HEK293 (cell line): Measurements from ENCODE around the gene DNAJC11.

Experiments
- KLF10 ChIP-seq: fragments of 450-650 bp; IDR thresholded peaks from 2 replicates; pipeline ENCODE4 v1.5.1; 2018; ENCODE audit warnings: missing biosample characterization, mild to moderate bottlenecking, missing genetic modification characterization
- KLF8 ChIP-seq: fragments of 450-650 bp; formaldehyde crosslinking; IDR thresholded peaks from 2 replicates; pipeline ENCODE4 v1.5.1; 2016; ENCODE audit warnings: missing biosample characterization, missing genetic modification characterization
- MZF1 ChIP-seq: fragments of 450-650 bp; formaldehyde crosslinking; IDR thresholded peaks from 2 replicates; pipeline ENCODE4 v1.5.1; 2017; ENCODE audit warnings: missing biosample characterization, missing genetic modification characterization, borderline replicate concordance
- OSR2 ChIP-seq: fragments of 450-650 bp; formaldehyde crosslinking; IDR thresholded peaks from 2 replicates; pipeline ENCODE4 v1.5.1; 2016; ENCODE audit warnings: missing biosample characterization, missing genetic modification characterization
- PRDM1 ChIP-seq: fragments of 450-650 bp; formaldehyde crosslinking; IDR thresholded peaks from 2 replicates; pipeline ENCODE4; 2016; ENCODE audit warnings: missing biosample characterization, missing genetic modification characterization
- TCF7L2 ChIP-seq: IDR thresholded peaks from 2 replicates; pipeline ENCODE4 v1.6.1; 2011; ENCODE audit warnings: low read depth, mild to moderate bottlenecking, inconsistent platforms, low read length, moderate library complexity, borderline replicate concordance
- YY1 ChIP-seq: fragments of 450-650 bp; formaldehyde crosslinking; IDR thresholded peaks from 2 replicates; pipeline ENCODE4 v1.5.1; 2018; ENCODE audit warnings: missing biosample characterization, missing genetic modification characterization
- YY2 ChIP-seq: fragments of 450-650 bp; formaldehyde crosslinking; IDR thresholded peaks from 2 replicates; pipeline ENCODE4 v1.5.1; 2016; ENCODE audit warnings: missing biosample characterization, missing genetic modification characterization
- ZBTB17 ChIP-seq: fragments of 450-650 bp; formaldehyde crosslinking; IDR thresholded peaks from 2 replicates; pipeline ENCODE4 v1.5.1; 2016; ENCODE audit warnings: missing biosample characterization, missing genetic modification characterization
- ZFP69B ChIP-seq: fragments of 450-650 bp; formaldehyde crosslinking; IDR thresholded peaks from 2 replicates; pipeline ENCODE4 v1.5.1; 2016; ENCODE audit warnings: missing biosample characterization, missing genetic modification characterization
- ZNF112 ChIP-seq: fragments of 450-650 bp; formaldehyde crosslinking; IDR thresholded peaks from 2 replicates; pipeline ENCODE4 v1.5.0; 2017; ENCODE audit warnings: missing biosample characterization, missing genetic modification characterization
- ZNF133 ChIP-seq: fragments of 450-650 bp; formaldehyde crosslinking; IDR thresholded peaks from 2 replicates; pipeline ENCODE4 v1.5.1; 2016; ENCODE audit warnings: missing biosample characterization, missing genetic modification characterization
- ZNF138 ChIP-seq: fragments of 450-650 bp; formaldehyde crosslinking; IDR thresholded peaks from 2 replicates; pipeline ENCODE4 v1.5.1; 2016; ENCODE audit warnings: missing biosample characterization, missing genetic modification characterization, borderline replicate concordance
- ZNF140 ChIP-seq: fragments of 450-650 bp; formaldehyde crosslinking; IDR thresholded peaks from 2 replicates; pipeline ENCODE4 v1.5.1; 2016; ENCODE audit warnings: missing biosample characterization, missing genetic modification characterization
- ZNF174 ChIP-seq: fragments of 450-650 bp; formaldehyde crosslinking; IDR thresholded peaks from 2 replicates; pipeline ENCODE4 v1.5.0; 2017; ENCODE audit warnings: missing biosample characterization, mild to moderate bottlenecking, missing genetic modification characterization
- ZNF302 ChIP-seq: fragments of 450-650 bp; formaldehyde crosslinking; IDR thresholded peaks from 2 replicates; pipeline ENCODE4 v1.5.1; 2016; ENCODE audit warnings: missing biosample characterization, missing genetic modification characterization, low read depth
- ZNF311 ChIP-seq: fragments of 450-650 bp; formaldehyde crosslinking; IDR thresholded peaks from 2 replicates; pipeline ENCODE4 v1.5.1; 2017; ENCODE audit warnings: missing biosample characterization, missing genetic modification characterization, borderline replicate concordance
- ZNF324 ChIP-seq: fragments of 450-650 bp; formaldehyde crosslinking; IDR thresholded peaks from 2 replicates; pipeline ENCODE4 v1.5.1; 2016; ENCODE audit warnings: missing biosample characterization, missing genetic modification characterization
- ZNF37A ChIP-seq: fragments of 450-650 bp; IDR thresholded peaks from 2 replicates; pipeline ENCODE4 v1.5.1; 2018; ENCODE audit warnings: missing biosample characterization, missing genetic modification characterization
- ZNF426 ChIP-seq: fragments of 450-650 bp; formaldehyde crosslinking; IDR thresholded peaks from 2 replicates; pipeline ENCODE4 v1.5.1; 2017; ENCODE audit warnings: missing biosample characterization, missing genetic modification characterization, mild to moderate bottlenecking, inconsistent platforms, moderate library complexity
- ZNF555 ChIP-seq: fragments of 450-650 bp; formaldehyde crosslinking; conservative IDR thresholded peaks from 2 replicates; pipeline ENCODE4 v1.5.1; 2017; ENCODE audit warnings: missing biosample characterization, mild to moderate bottlenecking, missing genetic modification characterization, inconsistent platforms
- ZNF596 ChIP-seq: fragments of 450-650 bp; IDR thresholded peaks from 2 replicates; pipeline ENCODE4 v1.5.0; 2018; ENCODE audit warnings: missing biosample characterization, mild to moderate bottlenecking, missing genetic modification characterization, moderate library complexity
- ZNF777 ChIP-seq: fragments of 450-650 bp; formaldehyde crosslinking; IDR thresholded peaks from 2 replicates; pipeline ENCODE4 v1.5.1; 2017; ENCODE audit warnings: missing biosample characterization, missing genetic modification characterization, borderline replicate concordance
- ZSCAN23 ChIP-seq: fragments of 450-650 bp; formaldehyde crosslinking; IDR thresholded peaks from 2 replicates; pipeline ENCODE4 v1.5.1; 2016; ENCODE audit warnings: missing biosample characterization, missing genetic modification characterization
- TF ChIP-seq, protein P1 (sequence below): fragments of 450-650 bp; formaldehyde crosslinking; IDR thresholded peaks from 2 replicates; pipeline ENCODE4 v1.5.1; 2017; ENCODE audit warnings: missing biosample characterization, missing genetic modification characterization
- TF ChIP-seq, protein P2 (sequence below): fragments of 450-650 bp; formaldehyde crosslinking; IDR thresholded peaks from 2 replicates; pipeline ENCODE4 v1.5.1; 2016; ENCODE audit warnings: missing biosample characterization, missing genetic modification characterization
- TF ChIP-seq, protein P3 (sequence below): fragments of 450-650 bp; formaldehyde crosslinking; IDR thresholded peaks from 2 replicates; pipeline ENCODE4 v1.5.1; 2016; ENCODE audit warnings: missing biosample characterization, missing genetic modification characterization
- TF ChIP-seq, protein P4 (sequence below): fragments of 450-650 bp; formaldehyde crosslinking; IDR thresholded peaks from 2 replicates; pipeline ENCODE4 v1.5.1; 2016; ENCODE audit warnings: missing biosample characterization, missing genetic modification characterization
- TF ChIP-seq, protein P5 (sequence below): fragments of 450-650 bp; formaldehyde crosslinking; IDR thresholded peaks from 2 replicates; pipeline ENCODE4 v1.5.1; 2016; ENCODE audit warnings: missing biosample characterization, missing genetic modification characterization
- TF ChIP-seq, protein P6 (sequence below): fragments of 450-650 bp; formaldehyde crosslinking; IDR thresholded peaks from 2 replicates; pipeline ENCODE4 v1.5.1; 2017; ENCODE audit warnings: missing biosample characterization, missing genetic modification characterization

Gene DNAJC11

DNA sequence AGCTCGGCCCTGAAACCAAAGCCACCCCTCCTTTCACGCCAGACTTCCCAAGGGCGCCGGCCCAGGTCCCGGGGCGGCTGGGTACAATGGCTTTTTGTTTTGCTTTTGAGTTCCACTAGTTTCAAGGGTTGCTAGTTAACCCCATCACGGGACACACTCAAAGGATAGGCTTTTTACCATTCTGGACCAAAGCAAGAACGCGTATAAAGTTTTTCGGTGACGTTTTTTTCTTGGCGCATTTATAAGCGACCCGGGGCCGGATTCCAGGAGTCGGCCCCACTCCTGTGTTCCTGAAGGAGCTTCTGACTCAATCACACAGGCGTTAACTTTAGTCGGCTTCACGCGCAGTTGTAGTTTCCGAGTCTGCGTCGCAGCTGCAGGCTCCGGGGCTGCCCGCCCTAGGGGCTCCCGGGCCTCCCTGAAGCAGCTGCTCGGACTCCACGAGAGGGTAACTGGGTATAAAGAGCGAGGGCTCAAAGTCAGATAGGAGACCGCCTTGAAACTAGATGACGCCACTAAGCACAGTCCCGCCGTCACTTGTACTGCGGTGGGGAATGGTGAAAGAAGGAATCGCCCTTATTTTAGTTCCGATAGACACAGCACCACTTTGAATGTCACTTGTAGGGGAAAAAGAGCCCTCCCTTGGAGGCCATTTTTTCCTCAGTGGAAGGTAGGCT lies 98.2 kb downstream of the DNAJC11 start (continued):
- TF ChIP-seq ZBTB17 (tag by site-specific recombination) = no peak
- no peak for TF ChIP-seq ZNF777
- TF ChIP-seq ZFP69B = no peak
- no peak for TF ChIP-seq ZNF555 (tag by site-specific recombination)
- TF ChIP-seq, protein P1, sequence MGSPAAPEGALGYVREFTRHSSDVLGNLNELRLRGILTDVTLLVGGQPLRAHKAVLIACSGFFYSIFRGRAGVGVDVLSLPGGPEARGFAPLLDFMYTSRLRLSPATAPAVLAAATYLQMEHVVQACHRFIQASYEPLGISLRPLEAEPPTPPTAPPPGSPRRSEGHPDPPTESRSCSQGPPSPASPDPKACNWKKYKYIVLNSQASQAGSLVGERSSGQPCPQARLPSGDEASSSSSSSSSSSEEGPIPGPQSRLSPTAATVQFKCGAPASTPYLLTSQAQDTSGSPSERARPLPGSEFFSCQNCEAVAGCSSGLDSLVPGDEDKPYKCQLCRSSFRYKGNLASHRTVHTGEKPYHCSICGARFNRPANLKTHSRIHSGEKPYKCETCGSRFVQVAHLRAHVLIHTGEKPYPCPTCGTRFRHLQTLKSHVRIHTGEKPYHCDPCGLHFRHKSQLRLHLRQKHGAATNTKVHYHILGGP (tag by site-specific recombination) = no peak
- TF ChIP-seq, protein P2, sequence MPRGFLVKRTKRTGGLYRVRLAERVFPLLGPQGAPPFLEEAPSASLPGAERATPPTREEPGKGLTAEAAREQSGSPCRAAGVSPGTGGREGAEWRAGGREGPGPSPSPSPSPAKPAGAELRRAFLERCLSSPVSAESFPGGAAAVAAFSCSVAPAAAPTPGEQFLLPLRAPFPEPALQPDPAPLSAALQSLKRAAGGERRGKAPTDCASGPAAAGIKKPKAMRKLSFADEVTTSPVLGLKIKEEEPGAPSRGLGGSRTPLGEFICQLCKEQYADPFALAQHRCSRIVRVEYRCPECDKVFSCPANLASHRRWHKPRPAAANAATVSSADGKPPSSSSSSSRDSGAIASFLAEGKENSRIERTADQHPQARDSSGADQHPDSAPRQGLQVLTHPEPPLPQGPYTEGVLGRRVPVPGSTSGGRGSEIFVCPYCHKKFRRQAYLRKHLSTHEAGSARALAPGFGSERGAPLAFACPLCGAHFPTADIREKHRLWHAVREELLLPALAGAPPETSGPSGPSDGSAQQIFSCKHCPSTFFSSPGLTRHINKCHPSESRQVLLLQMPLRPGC (tag by site-specific recombination) = no peak; the same call in 1 of the 2 replicates
- no peak for TF ChIP-seq ZNF596 (tag by site-specific recombination)
- no peak; the same call in 1 of the 2 replicates for TF ChIP-seq KLF8 (tag by site-specific recombination)
- TF ChIP-seq, protein P3, sequence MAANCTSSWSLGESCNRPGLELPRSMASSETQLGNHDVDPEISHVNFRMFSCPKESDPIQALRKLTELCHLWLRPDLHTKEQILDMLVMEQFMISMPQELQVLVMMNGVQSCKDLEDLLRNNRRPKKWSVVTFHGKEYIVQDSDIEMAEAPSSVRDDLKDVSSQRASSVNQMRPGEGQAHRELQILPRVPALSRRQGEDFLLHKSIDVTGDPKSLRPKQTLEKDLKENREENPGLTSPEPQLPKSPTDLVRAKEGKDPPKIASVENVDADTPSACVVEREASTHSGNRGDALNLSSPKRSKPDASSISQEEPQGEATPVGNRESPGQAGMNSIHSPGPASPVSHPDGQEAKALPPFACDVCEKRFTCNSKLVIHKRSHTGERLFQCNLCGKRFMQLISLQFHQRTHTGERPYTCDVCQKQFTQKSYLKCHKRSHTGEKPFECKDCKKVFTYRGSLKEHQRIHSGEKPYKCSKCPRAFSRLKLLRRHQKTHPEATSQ (tag by site-specific recombination) = no peak
- no peak; the same call in 1 of the 2 replicates for TF ChIP-seq KLF10 (tag by site-specific recombination)
- TF ChIP-seq, protein P4, sequence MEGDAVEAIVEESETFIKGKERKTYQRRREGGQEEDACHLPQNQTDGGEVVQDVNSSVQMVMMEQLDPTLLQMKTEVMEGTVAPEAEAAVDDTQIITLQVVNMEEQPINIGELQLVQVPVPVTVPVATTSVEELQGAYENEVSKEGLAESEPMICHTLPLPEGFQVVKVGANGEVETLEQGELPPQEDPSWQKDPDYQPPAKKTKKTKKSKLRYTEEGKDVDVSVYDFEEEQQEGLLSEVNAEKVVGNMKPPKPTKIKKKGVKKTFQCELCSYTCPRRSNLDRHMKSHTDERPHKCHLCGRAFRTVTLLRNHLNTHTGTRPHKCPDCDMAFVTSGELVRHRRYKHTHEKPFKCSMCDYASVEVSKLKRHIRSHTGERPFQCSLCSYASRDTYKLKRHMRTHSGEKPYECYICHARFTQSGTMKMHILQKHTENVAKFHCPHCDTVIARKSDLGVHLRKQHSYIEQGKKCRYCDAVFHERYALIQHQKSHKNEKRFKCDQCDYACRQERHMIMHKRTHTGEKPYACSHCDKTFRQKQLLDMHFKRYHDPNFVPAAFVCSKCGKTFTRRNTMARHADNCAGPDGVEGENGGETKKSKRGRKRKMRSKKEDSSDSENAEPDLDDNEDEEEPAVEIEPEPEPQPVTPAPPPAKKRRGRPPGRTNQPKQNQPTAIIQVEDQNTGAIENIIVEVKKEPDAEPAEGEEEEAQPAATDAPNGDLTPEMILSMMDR (tag by site-specific recombination) = no peak
- TF ChIP-seq TCF7L2 = no peak
- no peak for TF ChIP-seq ZNF138 (tag by site-specific recombination)
- no peak for TF ChIP-seq ZNF311
- TF ChIP-seq YY1 = no peak
- TF ChIP-seq OSR2 (tag by site-specific recombination) = peak; percentile 32; the same call in 1 of the 2 replicates
- no peak for TF ChIP-seq ZNF324 (tag by site-specific recombination)
- TF ChIP-seq YY2 (tag by site-specific recombination) = no peak
- TF ChIP-seq ZNF112 (tag by site-specific recombination) = no peak
- TF ChIP-seq ZNF426 (tag by site-specific recombination) = no peak
- TF ChIP-seq ZSCAN23 (tag by site-specific recombination) = no peak
- TF ChIP-seq, protein P5, sequence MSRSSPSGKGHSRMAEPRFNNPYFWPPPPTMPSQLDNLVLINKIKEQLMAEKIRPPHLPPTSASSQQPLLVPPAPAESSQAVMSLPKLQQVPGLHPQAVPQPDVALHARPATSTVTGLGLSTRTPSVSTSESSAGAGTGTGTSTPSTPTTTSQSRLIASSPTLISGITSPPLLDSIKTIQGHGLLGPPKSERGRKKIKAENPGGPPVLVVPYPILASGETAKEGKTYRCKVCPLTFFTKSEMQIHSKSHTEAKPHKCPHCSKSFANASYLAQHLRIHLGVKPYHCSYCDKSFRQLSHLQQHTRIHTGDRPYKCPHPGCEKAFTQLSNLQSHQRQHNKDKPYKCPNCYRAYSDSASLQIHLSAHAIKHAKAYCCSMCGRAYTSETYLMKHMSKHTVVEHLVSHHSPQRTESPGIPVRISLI = peak; percentile 26; the same call in 1 of the 2 replicates
- no peak for TF ChIP-seq ZNF140
- no peak for TF ChIP-seq MZF1
- TF ChIP-seq PRDM1 (tag by site-specific recombination) = no peak
- TF ChIP-seq ZNF302 (tag by site-specific recombination) = no peak
- TF ChIP-seq ZNF174 (tag by site-specific recombination) = no peak
- TF ChIP-seq ZNF133 (tag by site-specific recombination) = no peak
- TF ChIP-seq, protein P6, sequence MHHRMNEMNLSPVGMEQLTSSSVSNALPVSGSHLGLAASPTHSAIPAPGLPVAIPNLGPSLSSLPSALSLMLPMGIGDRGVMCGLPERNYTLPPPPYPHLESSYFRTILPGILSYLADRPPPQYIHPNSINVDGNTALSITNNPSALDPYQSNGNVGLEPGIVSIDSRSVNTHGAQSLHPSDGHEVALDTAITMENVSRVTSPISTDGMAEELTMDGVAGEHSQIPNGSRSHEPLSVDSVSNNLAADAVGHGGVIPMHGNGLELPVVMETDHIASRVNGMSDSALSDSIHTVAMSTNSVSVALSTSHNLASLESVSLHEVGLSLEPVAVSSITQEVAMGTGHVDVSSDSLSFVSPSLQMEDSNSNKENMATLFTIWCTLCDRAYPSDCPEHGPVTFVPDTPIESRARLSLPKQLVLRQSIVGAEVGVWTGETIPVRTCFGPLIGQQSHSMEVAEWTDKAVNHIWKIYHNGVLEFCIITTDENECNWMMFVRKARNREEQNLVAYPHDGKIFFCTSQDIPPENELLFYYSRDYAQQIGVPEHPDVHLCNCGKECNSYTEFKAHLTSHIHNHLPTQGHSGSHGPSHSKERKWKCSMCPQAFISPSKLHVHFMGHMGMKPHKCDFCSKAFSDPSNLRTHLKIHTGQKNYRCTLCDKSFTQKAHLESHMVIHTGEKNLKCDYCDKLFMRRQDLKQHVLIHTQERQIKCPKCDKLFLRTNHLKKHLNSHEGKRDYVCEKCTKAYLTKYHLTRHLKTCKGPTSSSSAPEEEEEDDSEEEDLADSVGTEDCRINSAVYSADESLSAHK = no peak
- no peak for TF ChIP-seq ZNF37A (tag by site-specific recombination)
